Fibroblast of the aortic adventitia (primary cell): ENCODE measurements around the gene OXER1. TPM values are rescaled to one million over a fixed set of nuclear protein-coding genes. Genes with fewer than 3 reads are reported as not detected.

Source experiments
- DNase-seq: peaks from one replicate; pipeline ENCODE4 v3.0.0-alpha.2; 2010; ENCODE audit warnings: low read depth
- H3K4me3 ChIP-seq: 2 replicates; pipeline ENCODE4 v1.5.1; 2011; ENCODE audit warnings: low read depth, mild to moderate bottlenecking, control low read depth, low read length, moderate library complexity
- total RNA-seq: library from RNA; depleted of rRNA; stranded (reverse); fragments of >200 nt; gene quantifications from 2 replicates; pipeline ENCODE4 v1.2.3, GENCODE V29; 2012; ENCODE audit warnings: low replicate concordance
- TF ChIP-seq, protein P1 (sequence below): IDR thresholded peaks from 2 replicates; pipeline ENCODE4 v1.5.1; 2011; ENCODE audit warnings: mild to moderate bottlenecking, low read length, control low read depth, inconsistent platforms; ENCODE audit not compliant: insufficient read depth

Gene OXER1
- total RNA-seq, 1 donor: 0.27 TPM

DNA sequence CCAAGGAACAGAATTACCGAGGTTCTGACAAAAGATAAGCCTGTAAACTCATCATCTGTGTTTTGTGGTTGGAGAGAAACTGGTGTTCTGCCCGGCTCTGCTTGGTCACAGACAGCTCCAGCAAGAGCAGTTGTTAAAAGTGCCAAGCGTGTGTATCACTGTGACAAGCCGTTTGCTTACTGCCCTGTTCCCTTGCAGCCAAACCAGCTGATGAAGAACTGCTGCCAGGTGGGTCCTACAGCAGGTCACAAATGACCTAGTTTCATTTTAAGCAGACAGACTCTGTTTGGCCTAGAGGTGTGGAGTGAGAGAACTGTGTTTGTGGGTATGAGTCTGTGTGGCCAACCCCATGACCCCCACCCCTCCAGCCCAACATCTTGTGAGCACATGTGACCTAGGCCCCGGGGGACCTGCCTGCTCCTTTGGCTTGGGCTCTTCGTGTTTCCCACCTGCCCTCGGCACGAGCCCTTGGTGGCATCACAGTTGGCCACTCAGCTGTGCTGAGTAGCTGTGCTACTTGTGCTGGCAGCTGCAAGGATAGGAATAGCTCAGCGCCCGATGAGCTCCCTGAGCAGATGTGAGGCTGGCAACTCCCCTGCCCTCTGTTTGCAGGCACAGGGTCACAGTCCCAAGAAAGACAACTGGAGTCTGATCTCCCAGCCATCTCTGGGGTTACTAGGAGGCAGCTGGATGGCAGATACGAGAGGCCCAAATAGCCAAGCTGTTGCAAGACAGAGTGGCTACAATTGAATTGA, 9.7 kb downstream of the OXER1 start:
- TF ChIP-seq, protein P1, sequence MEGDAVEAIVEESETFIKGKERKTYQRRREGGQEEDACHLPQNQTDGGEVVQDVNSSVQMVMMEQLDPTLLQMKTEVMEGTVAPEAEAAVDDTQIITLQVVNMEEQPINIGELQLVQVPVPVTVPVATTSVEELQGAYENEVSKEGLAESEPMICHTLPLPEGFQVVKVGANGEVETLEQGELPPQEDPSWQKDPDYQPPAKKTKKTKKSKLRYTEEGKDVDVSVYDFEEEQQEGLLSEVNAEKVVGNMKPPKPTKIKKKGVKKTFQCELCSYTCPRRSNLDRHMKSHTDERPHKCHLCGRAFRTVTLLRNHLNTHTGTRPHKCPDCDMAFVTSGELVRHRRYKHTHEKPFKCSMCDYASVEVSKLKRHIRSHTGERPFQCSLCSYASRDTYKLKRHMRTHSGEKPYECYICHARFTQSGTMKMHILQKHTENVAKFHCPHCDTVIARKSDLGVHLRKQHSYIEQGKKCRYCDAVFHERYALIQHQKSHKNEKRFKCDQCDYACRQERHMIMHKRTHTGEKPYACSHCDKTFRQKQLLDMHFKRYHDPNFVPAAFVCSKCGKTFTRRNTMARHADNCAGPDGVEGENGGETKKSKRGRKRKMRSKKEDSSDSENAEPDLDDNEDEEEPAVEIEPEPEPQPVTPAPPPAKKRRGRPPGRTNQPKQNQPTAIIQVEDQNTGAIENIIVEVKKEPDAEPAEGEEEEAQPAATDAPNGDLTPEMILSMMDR: no peak
- H3K4me3 ChIP-seq: no peak overlapping the region
- peak; percentile 36 for DNase-seq

DNA sequence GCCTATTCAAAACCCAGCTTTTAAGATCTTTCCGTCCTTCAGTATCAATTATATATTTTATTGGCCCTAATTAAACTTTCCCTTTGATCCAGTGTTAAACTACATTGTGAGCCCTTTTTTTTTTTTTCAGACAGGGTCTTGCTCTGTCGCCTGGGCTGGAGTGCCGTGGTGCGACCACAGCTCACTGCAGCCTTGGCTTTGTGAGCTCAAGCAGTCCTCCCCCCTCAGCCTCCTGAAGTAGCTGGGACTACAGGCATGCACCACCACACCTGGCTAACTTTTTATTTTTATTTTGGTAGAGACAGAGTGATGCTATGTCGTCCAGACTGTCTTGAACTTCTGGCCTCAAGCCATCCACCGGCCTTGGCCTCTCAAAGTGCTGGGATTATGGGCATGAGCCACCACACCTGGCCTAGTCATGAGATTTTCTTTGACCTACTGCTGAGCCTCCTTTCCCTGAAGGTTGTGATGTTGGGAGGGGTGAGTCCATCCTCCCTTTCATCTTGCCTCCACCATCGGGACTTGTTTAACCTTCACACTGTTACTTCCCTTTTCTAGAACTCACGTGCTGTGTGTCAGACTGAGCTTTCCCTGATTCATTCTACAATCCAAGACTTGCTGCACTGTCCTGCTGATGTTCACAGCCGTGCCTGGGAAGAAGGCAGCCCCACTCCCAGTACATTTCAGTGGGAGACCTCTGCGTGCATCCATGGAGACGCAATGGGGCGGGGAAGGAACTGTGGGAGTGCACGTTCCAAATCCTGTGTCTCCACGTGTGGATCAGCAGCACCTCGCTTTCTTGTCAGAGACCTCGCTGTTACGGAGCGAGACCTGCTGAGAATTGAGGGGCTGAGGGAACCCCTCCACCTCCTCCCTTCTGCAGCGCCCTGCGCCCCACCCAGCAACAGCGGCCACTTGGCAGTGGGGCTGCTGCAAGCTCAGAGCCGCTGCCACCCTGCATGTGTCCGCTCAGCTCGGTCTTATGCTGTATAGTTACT, 10.8 kb downstream of the OXER1 start:
- H3K4me3 ChIP-seq: no peak overlapping the region
- TF ChIP-seq, protein P1: no peak
- DNase-seq: no peak

DNA sequence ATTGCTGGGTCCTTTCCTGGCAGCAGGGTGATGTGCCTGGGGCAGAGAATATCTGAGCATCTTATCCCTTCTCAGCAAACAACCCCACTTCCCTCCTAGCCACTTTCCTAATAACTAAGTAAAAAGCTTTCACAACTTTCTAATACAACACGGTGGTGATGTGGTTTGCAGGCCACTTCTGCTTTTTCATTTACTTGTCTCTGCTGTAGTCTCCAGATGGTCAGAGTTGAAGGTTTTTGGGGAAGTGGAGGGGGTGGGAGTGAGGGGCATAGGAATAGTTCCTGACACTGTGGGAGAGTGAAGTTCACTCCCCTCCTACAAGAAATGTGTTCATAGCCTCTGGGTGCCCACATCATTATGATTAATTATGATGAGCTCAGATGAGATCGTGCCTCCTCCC, 11.6 kb downstream of the OXER1 start:
- TF ChIP-seq, protein P1: no peak
- H3K4me3 ChIP-seq: no peak overlapping the region
- DNase-seq: no peak

DNA sequence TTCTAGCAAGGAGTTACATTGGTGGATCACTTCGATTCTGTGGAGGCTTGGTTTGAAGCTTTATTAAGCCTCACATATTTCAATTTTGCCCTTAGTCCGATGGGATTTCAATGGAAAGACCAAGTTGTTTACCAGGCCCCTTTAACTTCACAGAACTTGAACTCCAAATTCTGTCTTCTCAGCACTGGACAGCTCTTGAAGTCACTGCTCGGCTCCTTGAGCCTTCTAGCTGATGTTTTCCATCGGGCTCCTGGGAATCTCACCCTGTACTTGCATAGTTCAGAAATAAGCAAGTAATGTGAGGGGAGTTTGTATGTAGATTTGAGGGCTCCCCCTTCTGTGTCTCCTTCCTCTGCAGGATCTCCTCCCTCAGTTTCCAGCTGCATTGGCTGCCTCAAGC, 15.1 kb downstream of the OXER1 start:
- TF ChIP-seq, protein P1: no peak
- no peak for DNase-seq
- H3K4me3 ChIP-seq: no peak overlapping the region

DNA sequence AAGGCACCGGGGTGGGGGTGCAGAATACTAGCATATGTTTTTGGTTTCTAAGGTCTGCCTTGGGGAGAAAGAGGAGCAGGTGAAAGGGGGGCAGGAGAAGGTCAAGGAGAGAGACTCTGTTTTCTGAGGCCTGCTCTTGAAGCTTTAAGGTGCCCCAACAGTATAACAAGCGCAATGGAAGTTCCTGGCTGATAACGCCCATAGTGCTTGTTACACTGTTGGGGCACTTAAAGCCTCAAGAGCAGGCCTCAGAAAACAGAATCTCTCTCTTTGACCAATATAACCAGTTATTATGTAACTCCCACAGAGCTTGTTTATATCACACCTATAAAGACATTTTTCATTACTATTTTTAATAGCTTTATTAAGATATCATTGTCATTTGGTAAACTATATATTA, 16.5 kb downstream of the OXER1 start:
- no peak overlapping the region for H3K4me3 ChIP-seq
- TF ChIP-seq, protein P1: no peak
- DNase-seq: no peak

DNA sequence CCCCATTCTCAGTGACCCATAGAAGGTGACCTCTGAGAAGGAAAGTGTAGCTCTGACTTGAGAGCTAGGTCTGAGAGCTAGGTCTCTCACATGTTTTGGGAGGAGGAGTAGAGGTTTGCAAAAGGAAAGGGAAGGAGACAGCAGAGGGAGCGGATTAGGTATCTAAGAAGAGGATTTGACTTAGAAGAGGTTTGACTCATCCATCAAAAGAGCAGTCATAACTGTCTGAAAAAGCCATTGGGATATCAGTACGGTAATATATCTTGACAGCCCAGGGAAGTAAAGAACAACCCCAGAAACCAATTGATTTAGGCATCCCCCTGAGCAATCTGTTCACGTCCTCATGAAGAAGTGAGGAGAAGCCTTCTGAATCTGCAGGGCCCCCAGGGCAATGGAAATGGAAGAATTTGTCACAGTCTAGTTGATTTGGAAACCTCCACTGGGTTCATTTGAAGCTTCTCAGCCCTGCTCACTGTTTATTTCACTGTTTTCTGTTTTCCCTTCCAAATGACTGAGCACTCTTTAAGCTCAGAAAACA, 19.3 kb downstream of the OXER1 start:
- TF ChIP-seq, protein P1: no peak
- DNase-seq: no peak
- H3K4me3 ChIP-seq: no peak overlapping the region
